Smooth muscle cell (in vitro differentiated cells): ENCODE measurements around the gene PHAF1. TPM values are rescaled to one million over a fixed set of nuclear protein-coding genes. Genes with fewer than 3 reads are reported as not detected.

Experiments
- DNase-seq: peaks from one replicate; lab custom pipeline; 2025; ENCODE audit not compliant: unreplicated experiment; lab: John Stamatoyannopoulos, UW
- H2AFZ ChIP-seq: fragments of 200-600 bp; sonication (generic); 2 replicates; pipeline ENCODE4 v1.6.0; 2016; ENCODE audit warnings: antibody characterized with exemption, low read depth, mild to moderate bottlenecking
- H3F3A ChIP-seq: fragments of 200-600 bp; sonication (generic); 2 replicates; pipeline ENCODE4 v1.6.0; 2017; ENCODE audit warnings: antibody characterized with exemption, low read depth
- H3K27ac ChIP-seq: fragments of 200-600 bp; sonication (generic); 2 replicates; pipeline ENCODE4 v1.5.1; 2016; ENCODE audit warnings: low read depth, mild to moderate bottlenecking
- H3K27me3 ChIP-seq: fragments of 200-600 bp; sonication (generic); 2 replicates; pipeline ENCODE4 v1.6.1; 2016; ENCODE audit warnings: low read depth, mild to moderate bottlenecking
- H3K36me3 ChIP-seq: fragments of 200-600 bp; sonication (generic); 2 replicates; pipeline ENCODE4 v1.5.1; 2016; ENCODE audit warnings: low read depth
- H3K4me1 ChIP-seq: fragments of 200-600 bp; sonication (generic); 2 replicates; pipeline ENCODE4 v1.5.1; 2016; ENCODE audit warnings: low read depth
- H3K4me2 ChIP-seq: fragments of 200-600 bp; sonication (generic); 2 replicates; pipeline ENCODE4 v1.6.0; 2016; ENCODE audit warnings: mild to moderate bottlenecking
- H3K4me3 ChIP-seq: fragments of 200-600 bp; sonication (generic); 2 replicates; pipeline ENCODE4 v1.5.1; 2016; ENCODE audit warnings: mild to moderate bottlenecking
- H3K79me2 ChIP-seq: fragments of 200-600 bp; sonication (generic); 2 replicates; pipeline ENCODE4 v1.6.0; 2016; ENCODE audit warnings: low read depth, mild to moderate bottlenecking
- H3K9ac ChIP-seq: fragments of 200-600 bp; sonication (generic); 2 replicates; pipeline ENCODE4 v1.6.0; 2016; ENCODE audit warnings: low read depth
- H3K9me3 ChIP-seq: fragments of 200-600 bp; sonication (generic); replicated peaks from 2 replicates; pipeline ENCODE4 v1.5.1; 2016; ENCODE audit warnings: low read depth
- H4K20me1 ChIP-seq: fragments of 200-600 bp; sonication (generic); 2 replicates; pipeline ENCODE4 v1.6.0; 2016; ENCODE audit warnings: low read depth
- WGBS: methylation state at CpG from one replicate; pipeline ENCODE4 v1.1.7; 2016; ENCODE audit warnings: low lambda C conversion rate; 5-methylcytosine and 5-hydroxymethylcytosine counted together
- polyA plus RNA-seq: library from polyadenylated mRNA; unstranded; fragments of >200 nt; fragmentation: Nextera tagmentation; extraction: Ambion mirVana; gene quantifications from 2 replicates; pipeline ENCODE4 v1.2.1, GENCODE V29; 2016
- total RNA-seq: library from RNA; depleted of rRNA; stranded (reverse); fragments of >200 nt; gene quantifications from 2 replicates; pipeline ENCODE4 v1.2.3, GENCODE V29; 2014
- TF ChIP-seq, protein P1 (sequence below): fragments of 200-600 bp; sonication (generic); IDR thresholded peaks from 2 replicates; pipeline ENCODE4 v1.5.1; 2017; ENCODE audit warnings: borderline replicate concordance, mild to moderate bottlenecking, antibody characterized with exemption; ENCODE audit not compliant: insufficient read depth, poor library complexity, severe bottlenecking

The PHAF1 gene
- total and polyA plus RNA-seq, 2 experiments from 2014 or later = 15.5 TPM

GRCh38 chr16:67197704-67198103 lies 88.0 kb downstream of the PHAF1 start:
- H3K27ac ChIP-seq = no peak overlapping the region
- peaks cover 10% of the 10 kb centered on the region for H3K4me1 ChIP-seq
- H2AFZ ChIP-seq = no peak overlapping the region
- DNase-seq = no peak
- WGBS = 89% methylated on average over 6 of the region's 6 CpGs
- H3K9ac ChIP-seq = no peak overlapping the region
- H3K9me3 ChIP-seq = no peaks in the 10 kb centered on the region
- peaks cover 17% of the 10 kb centered on the region for H3K79me2 ChIP-seq
- no peaks in the 10 kb centered on the region for H3K27me3 ChIP-seq
- H3K4me3 ChIP-seq = no peak overlapping the region
- peaks cover 7% of the 10 kb centered on the region for H3F3A ChIP-seq
- no peak overlapping the region for H3K4me2 ChIP-seq
- H4K20me1 ChIP-seq = peaks cover 44% of the 10 kb centered on the region
- no peaks in the 10 kb centered on the region for H3K36me3 ChIP-seq
- TF ChIP-seq, protein P1, sequence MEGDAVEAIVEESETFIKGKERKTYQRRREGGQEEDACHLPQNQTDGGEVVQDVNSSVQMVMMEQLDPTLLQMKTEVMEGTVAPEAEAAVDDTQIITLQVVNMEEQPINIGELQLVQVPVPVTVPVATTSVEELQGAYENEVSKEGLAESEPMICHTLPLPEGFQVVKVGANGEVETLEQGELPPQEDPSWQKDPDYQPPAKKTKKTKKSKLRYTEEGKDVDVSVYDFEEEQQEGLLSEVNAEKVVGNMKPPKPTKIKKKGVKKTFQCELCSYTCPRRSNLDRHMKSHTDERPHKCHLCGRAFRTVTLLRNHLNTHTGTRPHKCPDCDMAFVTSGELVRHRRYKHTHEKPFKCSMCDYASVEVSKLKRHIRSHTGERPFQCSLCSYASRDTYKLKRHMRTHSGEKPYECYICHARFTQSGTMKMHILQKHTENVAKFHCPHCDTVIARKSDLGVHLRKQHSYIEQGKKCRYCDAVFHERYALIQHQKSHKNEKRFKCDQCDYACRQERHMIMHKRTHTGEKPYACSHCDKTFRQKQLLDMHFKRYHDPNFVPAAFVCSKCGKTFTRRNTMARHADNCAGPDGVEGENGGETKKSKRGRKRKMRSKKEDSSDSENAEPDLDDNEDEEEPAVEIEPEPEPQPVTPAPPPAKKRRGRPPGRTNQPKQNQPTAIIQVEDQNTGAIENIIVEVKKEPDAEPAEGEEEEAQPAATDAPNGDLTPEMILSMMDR = no peak

Other genes with a start within 250 kb of the PHAF1 start
- gene PDP2, start 229.4 kb upstream of the PHAF1 start, total RNA-seq = 3.2 and 5.7 TPM in 2 replicates
- gene PDP2, start 229.4 kb upstream of the PHAF1 start, polyA plus RNA-seq = 1.1 and 1.5 TPM in 2 replicates
- gene CDH16, start 191.1 kb upstream of the PHAF1 start, total RNA-seq = not detected in 2 replicates
- gene CDH16, start 191.1 kb upstream of the PHAF1 start, polyA plus RNA-seq = not detected in 2 replicates
- 7.6 and 11.7 TPM in 2 replicates for gene RRAD, start 184.4 kb upstream of the PHAF1 start, total RNA-seq
- 27.5 and 37.5 TPM in 2 replicates for gene RRAD, start 184.4 kb upstream of the PHAF1 start, polyA plus RNA-seq
- 114 and 141 TPM in 2 replicates for gene CIAO2B, start 175.5 kb upstream of the PHAF1 start, total RNA-seq
- gene CIAO2B, start 175.5 kb upstream of the PHAF1 start, polyA plus RNA-seq = 173 and 176 TPM in 2 replicates
- gene CES2, start 174.4 kb upstream of the PHAF1 start, total RNA-seq = 12.1 and 15.7 TPM in 2 replicates
- gene CES2, start 174.4 kb upstream of the PHAF1 start, polyA plus RNA-seq = 26.9 and 34.3 TPM in 2 replicates
- 0.18 TPM in 1 of 2 replicates, not detected in the other for gene CES3, start 148.7 kb upstream of the PHAF1 start, total RNA-seq
- 0.22 and 1.2 TPM in 2 replicates for gene CES3, start 148.7 kb upstream of the PHAF1 start, polyA plus RNA-seq
- gene CES4A, start 121.4 kb upstream of the PHAF1 start, total RNA-seq = 0.63 and 1.6 TPM in 2 replicates
- gene CES4A, start 121.4 kb upstream of the PHAF1 start, polyA plus RNA-seq = 0.93 and 2.3 TPM in 2 replicates
- 41.1 and 53.9 TPM in 2 replicates for gene CBFB, start 80.8 kb upstream of the PHAF1 start, total RNA-seq
- 40.2 and 50.9 TPM in 2 replicates for gene CBFB, start 80.8 kb upstream of the PHAF1 start, polyA plus RNA-seq
- gene B3GNT9, start 41.1 kb downstream of the PHAF1 start, total RNA-seq = 29.9 and 30.7 TPM in 2 replicates
- 35.5 and 39.3 TPM in 2 replicates for gene B3GNT9, start 41.1 kb downstream of the PHAF1 start, polyA plus RNA-seq
- gene TRADD, start 50.0 kb downstream of the PHAF1 start, total RNA-seq = 11.8 and 12.5 TPM in 2 replicates
- 27.2 and 35.4 TPM in 2 replicates for gene TRADD, start 50.0 kb downstream of the PHAF1 start, polyA plus RNA-seq
- 1.9 and 7.7 TPM in 2 replicates for gene FBXL8, start 50.0 kb downstream of the PHAF1 start, total RNA-seq
- 12.0 and 13.5 TPM in 2 replicates for gene FBXL8, start 50.0 kb downstream of the PHAF1 start, polyA plus RNA-seq
- gene HSF4, start 54.8 kb downstream of the PHAF1 start, total RNA-seq = 2.9 and 6.1 TPM in 2 replicates
- gene HSF4, start 54.8 kb downstream of the PHAF1 start, polyA plus RNA-seq = 2.9 and 3.9 TPM in 2 replicates
- gene NOL3, start 60.6 kb downstream of the PHAF1 start, total RNA-seq = 13.9 and 33.0 TPM in 2 replicates
- 36.4 and 47.8 TPM in 2 replicates for gene NOL3, start 60.6 kb downstream of the PHAF1 start, polyA plus RNA-seq
- gene MATCAP1, start 74.0 kb downstream of the PHAF1 start, total RNA-seq = 24.0 and 31.8 TPM in 2 replicates
- 24.7 and 28.5 TPM in 2 replicates for gene MATCAP1, start 74.0 kb downstream of the PHAF1 start, polyA plus RNA-seq
- not detected in 2 replicates for gene EXOC3L1, start 80.2 kb downstream of the PHAF1 start, total RNA-seq
- 0.51 and 0.84 TPM in 2 replicates for gene EXOC3L1, start 80.2 kb downstream of the PHAF1 start, polyA plus RNA-seq
- gene E2F4, start 82.2 kb downstream of the PHAF1 start, total RNA-seq = 50.1 and 53.8 TPM in 2 replicates
- gene E2F4, start 82.2 kb downstream of the PHAF1 start, polyA plus RNA-seq = 49.9 and 60.9 TPM in 2 replicates
- gene ELMO3, start 89.2 kb downstream of the PHAF1 start, total RNA-seq = 3.8 and 6.7 TPM in 2 replicates
- 2.2 and 7.8 TPM in 2 replicates for gene ELMO3, start 89.2 kb downstream of the PHAF1 start, polyA plus RNA-seq
- 45.4 and 56.9 TPM in 2 replicates for gene TMEM208, start 117.2 kb downstream of the PHAF1 start, total RNA-seq
- 156 and 171 TPM in 2 replicates for gene TMEM208, start 117.2 kb downstream of the PHAF1 start, polyA plus RNA-seq
- 7.2 and 16.0 TPM in 2 replicates for gene FHOD1, start 137.5 kb downstream of the PHAF1 start, total RNA-seq
- gene FHOD1, start 137.5 kb downstream of the PHAF1 start, polyA plus RNA-seq = 23.3 and 30.5 TPM in 2 replicates
- gene SLC9A5, start 139.0 kb downstream of the PHAF1 start, total RNA-seq = 2.1 and 3.8 TPM in 2 replicates
- gene SLC9A5, start 139.0 kb downstream of the PHAF1 start, polyA plus RNA-seq = 6.9 and 9.1 TPM in 2 replicates
- gene PLEKHG4, start 169.6 kb downstream of the PHAF1 start, total RNA-seq = 3.9 and 27.0 TPM in 2 replicates
- gene PLEKHG4, start 169.6 kb downstream of the PHAF1 start, polyA plus RNA-seq = 2.7 and 9.9 TPM in 2 replicates
- gene KCTD19, start 216.8 kb downstream of the PHAF1 start, total RNA-seq = 0.04 TPM in 1 of 2 replicates, not detected in the other
- gene KCTD19, start 216.8 kb downstream of the PHAF1 start, polyA plus RNA-seq = 0.49 and 0.59 TPM in 2 replicates
- not detected in 2 replicates for gene LRRC36, start 216.9 kb downstream of the PHAF1 start, total RNA-seq
- gene LRRC36, start 216.9 kb downstream of the PHAF1 start, polyA plus RNA-seq = 0.24 TPM in 1 of 2 replicates, not detected in the other